GM23338 (cell line): ENCODE measurements around the gene CCDC144A.

Experiments used
- EZH2 ChIP-seq: fragments of 200-600 bp; sonication (generic); IDR thresholded peaks from one replicate; pipeline ENCODE4 v1.8.0; 2017; ENCODE audit warnings: antibody characterized with exemption, mild to moderate bottlenecking, low read depth; ENCODE audit not compliant: unreplicated experiment
- EZH2phosphoT487 ChIP-seq: fragments of 200-600 bp; sonication (generic); IDR thresholded peaks from one replicate; pipeline ENCODE4 v1.8.1; 2018; ENCODE audit warnings: antibody characterized with exemption; ENCODE audit not compliant: unreplicated experiment
- JUNB ChIP-seq: IDR thresholded peaks from one replicate; pipeline ENCODE4 v1.6.1; 2016; ENCODE audit warnings: antibody characterized with exemption; ENCODE audit not compliant: unreplicated experiment
- POLR2AphosphoS5 ChIP-seq: IDR thresholded peaks from 2 replicates; pipeline ENCODE4 v1.6.1; 2016; ENCODE audit warnings: antibody characterized with exemption, low read depth
- STAT1 ChIP-seq: IDR thresholded peaks from one replicate; pipeline ENCODE4 v1.6.1; 2016; ENCODE audit warnings: antibody characterized with exemption; ENCODE audit not compliant: unreplicated experiment
- ZNF331 ChIP-seq: fragments of 250-450 bp; sonication (Bioruptor Pico); IDR thresholded peaks from 2 replicates; pipeline ENCODE4 v1.5.0; 2020; ENCODE audit warnings: low read depth, mild to moderate bottlenecking, moderate library complexity
- TF ChIP-seq, protein P1 (sequence below), 2 experiments: fragments of 200-600 bp in 1 of 2; sonication (generic) in 1 of 2; conservative IDR thresholded peaks; 2 replicates each; pipeline versions ENCODE4 v1.5.1 to v1.6.1; 2016 to 2017; ENCODE audit warnings: antibody characterized with exemption in 2 of 2, low read depth in 2 of 2, mild to moderate bottlenecking in 2 of 2, moderate library complexity in 1 of 2
- TF ChIP-seq, protein P2 (sequence below): IDR thresholded peaks from one replicate; pipeline ENCODE4 v1.6.1; 2018; ENCODE audit warnings: antibody characterized with exemption; ENCODE audit not compliant: unreplicated experiment

DNA sequence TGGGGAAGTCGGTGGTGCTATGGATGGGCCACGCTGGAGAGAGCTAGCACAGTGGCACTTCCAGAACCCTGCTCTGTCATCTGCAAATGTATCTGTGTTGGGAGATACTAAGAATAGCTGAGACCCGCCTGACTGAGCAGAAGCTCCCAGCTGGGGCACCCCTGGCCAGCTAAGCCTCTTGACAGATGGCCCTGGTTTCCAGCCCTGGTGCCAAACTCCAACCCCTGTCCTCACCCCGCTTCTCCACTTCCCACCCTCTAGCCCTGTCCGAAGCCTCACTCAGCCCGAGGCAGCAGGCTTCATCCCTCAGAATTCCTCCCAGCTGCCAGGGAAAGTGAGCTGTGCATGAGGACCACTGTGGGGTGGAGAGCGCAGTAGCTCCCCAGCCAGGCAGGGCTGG is 124.4 kb downstream of the CCDC144A start:
- TF ChIP-seq EZH2phosphoT487 (no peak), POLR2AphosphoS5 (no peak), JUNB (no peak), EZH2 (no peak), STAT1 (no peak), ZNF331 (no peak)
- TF ChIP-seq, protein P1, sequence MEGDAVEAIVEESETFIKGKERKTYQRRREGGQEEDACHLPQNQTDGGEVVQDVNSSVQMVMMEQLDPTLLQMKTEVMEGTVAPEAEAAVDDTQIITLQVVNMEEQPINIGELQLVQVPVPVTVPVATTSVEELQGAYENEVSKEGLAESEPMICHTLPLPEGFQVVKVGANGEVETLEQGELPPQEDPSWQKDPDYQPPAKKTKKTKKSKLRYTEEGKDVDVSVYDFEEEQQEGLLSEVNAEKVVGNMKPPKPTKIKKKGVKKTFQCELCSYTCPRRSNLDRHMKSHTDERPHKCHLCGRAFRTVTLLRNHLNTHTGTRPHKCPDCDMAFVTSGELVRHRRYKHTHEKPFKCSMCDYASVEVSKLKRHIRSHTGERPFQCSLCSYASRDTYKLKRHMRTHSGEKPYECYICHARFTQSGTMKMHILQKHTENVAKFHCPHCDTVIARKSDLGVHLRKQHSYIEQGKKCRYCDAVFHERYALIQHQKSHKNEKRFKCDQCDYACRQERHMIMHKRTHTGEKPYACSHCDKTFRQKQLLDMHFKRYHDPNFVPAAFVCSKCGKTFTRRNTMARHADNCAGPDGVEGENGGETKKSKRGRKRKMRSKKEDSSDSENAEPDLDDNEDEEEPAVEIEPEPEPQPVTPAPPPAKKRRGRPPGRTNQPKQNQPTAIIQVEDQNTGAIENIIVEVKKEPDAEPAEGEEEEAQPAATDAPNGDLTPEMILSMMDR (conservative IDR thresholded peaks at IDR 0.05; ENCODE audit: low read depth in 2 of 2) = no peak
- TF ChIP-seq, protein P2, sequence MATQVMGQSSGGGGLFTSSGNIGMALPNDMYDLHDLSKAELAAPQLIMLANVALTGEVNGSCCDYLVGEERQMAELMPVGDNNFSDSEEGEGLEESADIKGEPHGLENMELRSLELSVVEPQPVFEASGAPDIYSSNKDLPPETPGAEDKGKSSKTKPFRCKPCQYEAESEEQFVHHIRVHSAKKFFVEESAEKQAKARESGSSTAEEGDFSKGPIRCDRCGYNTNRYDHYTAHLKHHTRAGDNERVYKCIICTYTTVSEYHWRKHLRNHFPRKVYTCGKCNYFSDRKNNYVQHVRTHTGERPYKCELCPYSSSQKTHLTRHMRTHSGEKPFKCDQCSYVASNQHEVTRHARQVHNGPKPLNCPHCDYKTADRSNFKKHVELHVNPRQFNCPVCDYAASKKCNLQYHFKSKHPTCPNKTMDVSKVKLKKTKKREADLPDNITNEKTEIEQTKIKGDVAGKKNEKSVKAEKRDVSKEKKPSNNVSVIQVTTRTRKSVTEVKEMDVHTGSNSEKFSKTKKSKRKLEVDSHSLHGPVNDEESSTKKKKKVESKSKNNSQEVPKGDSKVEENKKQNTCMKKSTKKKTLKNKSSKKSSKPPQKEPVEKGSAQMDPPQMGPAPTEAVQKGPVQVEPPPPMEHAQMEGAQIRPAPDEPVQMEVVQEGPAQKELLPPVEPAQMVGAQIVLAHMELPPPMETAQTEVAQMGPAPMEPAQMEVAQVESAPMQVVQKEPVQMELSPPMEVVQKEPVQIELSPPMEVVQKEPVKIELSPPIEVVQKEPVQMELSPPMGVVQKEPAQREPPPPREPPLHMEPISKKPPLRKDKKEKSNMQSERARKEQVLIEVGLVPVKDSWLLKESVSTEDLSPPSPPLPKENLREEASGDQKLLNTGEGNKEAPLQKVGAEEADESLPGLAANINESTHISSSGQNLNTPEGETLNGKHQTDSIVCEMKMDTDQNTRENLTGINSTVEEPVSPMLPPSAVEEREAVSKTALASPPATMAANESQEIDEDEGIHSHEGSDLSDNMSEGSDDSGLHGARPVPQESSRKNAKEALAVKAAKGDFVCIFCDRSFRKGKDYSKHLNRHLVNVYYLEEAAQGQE = no peak
